ENCODE data around the gene ADGRG3. TPM values are rescaled to one million over a fixed set of nuclear protein-coding genes. Genes with fewer than 3 reads are reported as not detected.

Gene ADGRG3
- total and polyA plus RNA-seq, 2 of the 8 experiments (the other 6 are each of a cell fraction or from before 2014, with no cell fraction given) = 0.28 to 0.98 TPM

DNA sequence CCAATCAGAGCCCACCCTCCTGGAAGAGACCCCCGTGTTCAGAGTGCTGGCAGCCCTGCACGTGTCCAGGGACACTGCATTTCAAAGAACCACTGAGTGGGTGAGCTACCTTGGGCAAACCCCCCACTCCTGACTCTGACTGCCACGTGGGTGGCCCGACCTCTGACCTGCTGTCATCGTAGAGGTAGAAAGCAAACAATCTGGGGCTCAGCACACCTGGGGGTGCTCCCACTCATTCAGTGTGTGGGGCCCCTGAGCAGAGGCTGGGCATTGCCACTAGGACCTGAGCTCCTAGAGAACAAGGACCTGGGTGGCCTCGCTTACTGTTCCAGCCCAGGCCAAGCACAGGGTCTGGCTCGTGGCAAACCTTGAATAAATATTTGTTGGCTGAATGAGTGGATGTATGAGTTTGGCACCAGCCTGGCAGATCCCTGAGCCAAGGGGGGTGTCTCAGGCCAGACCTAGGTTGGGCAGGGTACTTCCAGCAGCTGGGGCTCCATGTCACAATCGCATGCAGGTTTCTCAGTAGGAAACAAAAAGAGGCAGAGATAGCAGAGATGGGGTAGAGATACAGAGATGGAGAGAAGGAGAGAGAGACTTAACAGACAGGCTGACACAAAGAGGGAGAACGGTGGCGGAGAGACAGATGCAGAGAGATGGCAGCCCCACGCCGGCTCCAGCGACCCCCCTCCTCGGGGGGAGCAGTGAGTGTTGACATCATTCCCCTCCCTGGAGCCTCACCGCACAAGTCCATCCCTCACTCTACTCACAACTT is 21.1 kb downstream of the ADGRG3 start:
- Histone ChIP-seq H4K8ac (ENCODE audit: extremely low read depth, insufficient read depth, low read length) (no peak overlapping the region; the same call in 1 of the 2 replicates), H3K56ac (replicated peaks; ENCODE audit: insufficient read length, low read depth, low read length) (no peak overlapping the region), H2AFZ (ENCODE audit: low read length) (no peak overlapping the region), H3K14ac (ENCODE audit: insufficient read length) (no peak overlapping the region), H2BK12ac (ENCODE audit: low read depth, low read length) (no peak overlapping the region), H3K79me2 (ENCODE audit: control insufficient read depth in 1 of 2, insufficient read depth in 2 of 2, low read length in 2 of 2) (no peaks in the 10 kb centered on the region), H3K27me3 (replicated peaks in 1 of 4; ENCODE audit: control insufficient read depth in 3 of 4, extremely low read depth in 1 of 4, insufficient read depth in 3 of 4, low read length in 3 of 4) (no peaks in the 10 kb centered on the region), H3K9ac (replicated peaks in 1 of 4; ENCODE audit: extremely low read depth in 1 of 4, low read depth in 3 of 4, low read length in 3 of 4) (no peak overlapping the region), H3K23ac (ENCODE audit: insufficient read length) (no peak overlapping the region), H3K79me1 (ENCODE audit: low read depth, low read length) (no peaks in the 10 kb centered on the region), H3K4me3 (ENCODE audit: extremely low read depth in 1 of 4, insufficient read depth in 2 of 4, low read depth in 3 of 4, low read length in 4 of 4) (no peak overlapping the region), H3K4me2 (ENCODE audit: insufficient read depth in 1 of 2, low read depth in 2 of 2, low read length in 2 of 2) (no peak overlapping the region), H2BK120ac (replicated peaks; ENCODE audit: low read depth, low read length) (no peak overlapping the region), H2AK5ac (ENCODE audit: low read depth, low read length) (no peak overlapping the region), H3K4me1 (replicated peaks in 1 of 4; ENCODE audit: control insufficient read depth in 3 of 4, insufficient read depth in 4 of 4, low read length in 3 of 4) (peaks cover 0 to 7% (median under 1%) of the 10 kb centered on the region in 4 experiments; a peak in 1 of 7 replicates), H4K20me1 (replicated peaks in 1 of 2; ENCODE audit: control insufficient read depth in 1 of 2, insufficient read depth in 2 of 2, low read length in 2 of 2) (no peaks in the 10 kb centered on the region), H3K36me3 (ENCODE audit: control insufficient read depth in 2 of 4, insufficient read depth in 4 of 4, low read length in 3 of 4) (no peaks in the 10 kb centered on the region), H3K4ac (replicated peaks; ENCODE audit: insufficient read length, low read depth, low read length) (no peak overlapping the region), H3K27ac (ENCODE audit: low read depth, low read length) (no peak overlapping the region), H4K5ac (ENCODE audit: insufficient read length, low read depth, low read length) (no peak overlapping the region), H3K18ac (ENCODE audit: extremely low read depth, low read length) (peak overlapping the region; percentile 32; the same call in 1 of the 2 replicates), H2BK20ac (ENCODE audit: low read length) (no peak overlapping the region), H2BK15ac (ENCODE audit: low read length) (no peak overlapping the region), H2BK5ac (ENCODE audit: low read depth, low read length) (no peak overlapping the region), H3K23me2 (ENCODE audit: low read depth, low read length) (no peaks in the 10 kb centered on the region), H3K9me3 (ENCODE audit: insufficient read depth in 2 of 2, low read depth in 1 of 2, low read length in 1 of 2) (no peaks in the 10 kb centered on the region), H4K91ac (replicated peaks; ENCODE audit: insufficient read length, low read length) (no peak overlapping the region)
- DNase-seq (ENCODE audit: low read depth in 1 of 2, low spot score in 2 of 2) = no peak
- no peak for FAIRE-seq
- ChIA-PET CTCF (ENCODE audit: partially characterized antibody) (interaction anchor here (0.8 to 1.7 kb wide), 4 partner anchors 14 to 113 kb away, joined by 3 to 6 read pairs (median 4); no protein-coding TSS in a partner anchor), POLR2A (ENCODE audit: partially characterized antibody) (interaction anchor here (1.0 to 2.1 kb wide), 3 partner anchors 12 to 45 kb away, joined by 4 to 6 read pairs (median 5); no protein-coding TSS in a partner anchor)
- TF ChIP-seq SAP30 (IDR thresholded peaks at IDR 0.05; ENCODE audit: insufficient read depth, insufficient replicate concordance, low read length) (no peak), RFX5 (IDR thresholded peaks at IDR 0.05; ENCODE audit: borderline replicate concordance, low read depth, low read length) (no peak), RAD21 (IDR thresholded peaks at IDR 0.05 in 1 of 2, conservative IDR thresholded peaks at IDR 0.05 in 1 of 2; ENCODE audit: low read depth in 2 of 2, low read length in 2 of 2) (no peak), TAF1 (IDR thresholded peaks at IDR 0.05; ENCODE audit: low read depth, low read length) (no peak), SP1 (IDR thresholded peaks at IDR 0.05; ENCODE audit: low read depth, low read length) (no peak), TAF7 (optimal IDR thresholded peaks at IDR 0.05; ENCODE audit: borderline replicate concordance, low read depth, low read length) (no peak), BRCA1 (IDR thresholded peaks at IDR 0.05; ENCODE audit: low read depth, low read length) (no peak), CREB1 (IDR thresholded peaks at IDR 0.05) (no peak), BACH1 (IDR thresholded peaks at IDR 0.05; ENCODE audit: low read length) (no peak), RNF2 (IDR thresholded peaks at IDR 0.05; ENCODE audit: borderline replicate concordance, low read depth, low read length, missing control alignments, poor library complexity, severe bottlenecking) (no peak), TEAD4 (IDR thresholded peaks at IDR 0.05; ENCODE audit: low read depth, low read length) (no peak)
- 88% methylated on average over 15 of the region's 15 CpGs; no CpG with 5 or more reads in 1 of the 2 experiments for WGBS, 2 experiments (ENCODE audit: extremely low coverage in 1 of 2, insufficient coverage in 1 of 2, insufficient read length in 1 of 2, insufficient replicate concordance in 2 of 2, low coverage in 1 of 2, low lambda C conversion rate in 2 of 2, missing lambda C conversion rate in 1 of 2)
